Vagina (tissue), 2 donors: ENCODE data around the gene MXD3. TPM values are rescaled to one million over a fixed set of nuclear protein-coding genes. Genes with fewer than 3 reads are reported as not detected.
A peak's percentile ranks its signal among the peaks of the same experiment; 100 is the strongest.

Experiments used
- DNase-seq, 2 donors: peaks; one replicate each; pipeline ENCODE4 v3.0.0-alpha.2; 2017; ENCODE audit errors: extremely low spot score in 2 of 2
- H3K27ac ChIP-seq: fragments of 200-600 bp; sonication (generic); one replicate; pipeline ENCODE4 v1.5.1; 2019
- H3K27me3 ChIP-seq: fragments of 200-600 bp; sonication (generic); one replicate; pipeline ENCODE4 v1.5.1; 2019
- H3K36me3 ChIP-seq, 2 donors: fragments of 200-600 bp; sonication (generic); one replicate each; pipeline ENCODE4 v1.5.1; 2017 to 2019
- H3K4me1 ChIP-seq: fragments of 200-600 bp; sonication (generic); one replicate; pipeline ENCODE4 v1.5.1; 2019
- H3K4me3 ChIP-seq, 2 donors: fragments of 200-600 bp; sonication (generic); 1 replicate in 1 of 2; 2 replicates in 1 of 2; pipeline ENCODE4 v1.5.1; 2016 to 2019
- H3K9me3 ChIP-seq: fragments of 200-600 bp; sonication (generic); one replicate; pipeline ENCODE4 v1.5.1; 2019
- POLR2A ChIP-seq, 2 donors: fragments of 450-650 bp; IDR thresholded peaks; one replicate each; pipeline ENCODE4 v1.6.1; 2017; ENCODE audit warnings: antibody characterized with exemption in 2 of 2, mild to moderate bottlenecking in 2 of 2, moderate library complexity in 2 of 2
- POLR2AphosphoS5 ChIP-seq, 2 donors: sonication (generic); formaldehyde crosslinking; IDR thresholded peaks; one replicate each; pipeline ENCODE4 v1.9.0; 2017; ENCODE audit warnings: antibody characterized with exemption in 2 of 2, mild to moderate bottlenecking in 2 of 2, low read depth in 1 of 2; ENCODE audit not compliant: insufficient read depth in 1 of 2
- intact Hi-C: fragments of 100-400 bp; cut with DNase I; formaldehyde crosslinking; loops from one replicate; pipeline ENCODE4 v1.15.1; 2023
- total RNA-seq: library from RNA; depleted of rRNA; stranded (reverse); fragments of >200 nt; gene quantifications from one replicate; pipeline ENCODE4 v1.2.3, GENCODE V29; 2016
- TF ChIP-seq, protein P1 (sequence below), 3 experiments: fragments of 450-650 bp in 2 of 3; fragments of 200-600 bp in 1 of 3; sonication (generic) in 1 of 3; IDR thresholded peaks; one replicate each; pipeline ENCODE4 v1.5.1; 2017 to 2019; ENCODE audit warnings: antibody characterized with exemption in 3 of 3, mild to moderate bottlenecking in 2 of 3, moderate library complexity in 2 of 3

Gene MXD3
- total RNA-seq, 1 donor from 2014 or later, result 5.4 TPM

DNA sequence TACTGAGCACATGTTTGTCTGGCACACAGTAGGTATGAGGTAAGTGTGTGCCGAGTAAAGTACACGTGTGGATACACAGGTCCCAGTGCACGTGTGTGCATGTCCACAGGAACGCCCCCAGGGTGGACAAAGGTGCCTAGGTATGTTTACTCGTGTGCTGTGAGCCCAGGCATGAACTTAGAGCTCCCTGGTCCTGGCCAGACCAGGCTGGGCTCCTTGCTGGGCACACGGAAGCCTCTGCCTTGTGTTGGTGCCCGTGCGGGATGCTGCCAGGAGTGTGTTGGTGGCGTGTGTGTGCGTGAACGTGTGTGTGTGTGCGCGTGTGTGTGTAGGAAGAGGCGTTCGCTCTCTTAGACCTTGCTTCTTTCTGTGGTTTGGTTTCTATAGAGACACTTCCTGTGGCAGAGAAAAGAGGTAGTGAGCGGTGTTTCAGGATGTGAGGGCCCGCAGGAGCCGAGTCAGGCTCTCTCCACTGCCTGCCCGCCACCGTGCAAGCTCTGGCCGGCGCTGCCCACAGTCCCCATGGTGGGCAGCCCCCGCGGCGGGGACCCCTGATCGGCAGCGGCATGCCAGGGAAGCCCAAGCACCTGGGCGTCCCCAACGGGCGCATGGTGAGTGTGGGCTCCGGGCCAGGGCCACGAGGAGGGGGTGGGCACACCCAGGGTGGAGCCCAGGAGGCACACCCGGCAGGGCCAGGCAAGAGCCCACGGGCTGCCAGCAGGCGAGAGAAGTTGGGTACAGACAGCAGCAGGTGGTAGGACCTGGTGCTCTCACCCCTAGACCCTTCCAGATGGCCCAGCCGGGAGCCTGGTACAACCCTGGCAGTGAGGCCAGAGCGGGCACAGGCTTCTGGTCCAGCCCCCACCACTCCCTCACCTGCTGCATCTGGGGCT, 46.0 kb upstream of the MXD3 start, which contains the start of gene RGS14:
Gene RGS14 (plus strand): TSS at position 466 of the 893 bp plus-strand sequence. CDS start 101 bp downstream, at position 567.
- Histone ChIP-seq H3K4me1 (peaks cover 22% of the 10 kb centered on the region), H3K36me3 (no peaks in the 10 kb centered on the region), H3K27ac (no peak within 1 kb of the TSS), H3K27me3 (no peaks in the 10 kb centered on the region), H3K9me3 (no peaks in the 10 kb centered on the region), H3K4me3 (peak within 1 kb of the TSS; percentile 32 to 45)
- no peak for DNase-seq
- intact Hi-C loops, result no loop called here
- TF ChIP-seq, protein P1, sequence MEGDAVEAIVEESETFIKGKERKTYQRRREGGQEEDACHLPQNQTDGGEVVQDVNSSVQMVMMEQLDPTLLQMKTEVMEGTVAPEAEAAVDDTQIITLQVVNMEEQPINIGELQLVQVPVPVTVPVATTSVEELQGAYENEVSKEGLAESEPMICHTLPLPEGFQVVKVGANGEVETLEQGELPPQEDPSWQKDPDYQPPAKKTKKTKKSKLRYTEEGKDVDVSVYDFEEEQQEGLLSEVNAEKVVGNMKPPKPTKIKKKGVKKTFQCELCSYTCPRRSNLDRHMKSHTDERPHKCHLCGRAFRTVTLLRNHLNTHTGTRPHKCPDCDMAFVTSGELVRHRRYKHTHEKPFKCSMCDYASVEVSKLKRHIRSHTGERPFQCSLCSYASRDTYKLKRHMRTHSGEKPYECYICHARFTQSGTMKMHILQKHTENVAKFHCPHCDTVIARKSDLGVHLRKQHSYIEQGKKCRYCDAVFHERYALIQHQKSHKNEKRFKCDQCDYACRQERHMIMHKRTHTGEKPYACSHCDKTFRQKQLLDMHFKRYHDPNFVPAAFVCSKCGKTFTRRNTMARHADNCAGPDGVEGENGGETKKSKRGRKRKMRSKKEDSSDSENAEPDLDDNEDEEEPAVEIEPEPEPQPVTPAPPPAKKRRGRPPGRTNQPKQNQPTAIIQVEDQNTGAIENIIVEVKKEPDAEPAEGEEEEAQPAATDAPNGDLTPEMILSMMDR (IDR thresholded peaks at IDR 0.05), result no peak
- peak in 1 of 2 donors; percentile 52 for TF ChIP-seq POLR2AphosphoS5 (IDR thresholded peaks at IDR 0.05; ENCODE audit: insufficient read depth in 1 of 2, low read depth in 1 of 2)
- TF ChIP-seq POLR2A (IDR thresholded peaks at IDR 0.05), result no peak

DNA sequence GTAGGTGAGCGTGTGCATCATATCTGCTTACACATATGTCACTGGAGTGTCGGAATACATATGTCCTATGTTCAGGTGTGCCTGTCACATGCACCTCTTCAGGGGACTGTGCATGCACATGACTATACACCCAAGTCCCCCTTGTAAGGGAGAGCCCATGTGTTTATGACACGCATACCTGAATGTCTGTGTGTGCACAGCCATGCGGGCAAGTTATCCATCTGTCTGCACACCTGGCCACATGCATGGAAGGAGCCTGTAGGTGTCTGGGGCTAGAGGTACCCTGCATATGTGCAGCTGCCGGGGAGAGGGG, 45.4 kb upstream of the MXD3 start:
- H3K9me3 ChIP-seq, result no peaks in the 10 kb centered on the region
- DNase-seq, result no peak
- TF ChIP-seq POLR2A (IDR thresholded peaks at IDR 0.05), result no peak
- TF ChIP-seq, protein P1 (IDR thresholded peaks at IDR 0.05), result no peak
- no peak for TF ChIP-seq POLR2AphosphoS5 (IDR thresholded peaks at IDR 0.05; ENCODE audit: insufficient read depth in 1 of 2, low read depth in 1 of 2)
- H3K27me3 ChIP-seq, result no peaks in the 10 kb centered on the region
- intact Hi-C loops, result no loop called here
- H3K4me1 ChIP-seq, result peaks cover 18% of the 10 kb centered on the region
- no peak overlapping the region for H3K4me3 ChIP-seq
- H3K27ac ChIP-seq, result no peak overlapping the region
- H3K36me3 ChIP-seq, result no peaks in the 10 kb centered on the region

DNA sequence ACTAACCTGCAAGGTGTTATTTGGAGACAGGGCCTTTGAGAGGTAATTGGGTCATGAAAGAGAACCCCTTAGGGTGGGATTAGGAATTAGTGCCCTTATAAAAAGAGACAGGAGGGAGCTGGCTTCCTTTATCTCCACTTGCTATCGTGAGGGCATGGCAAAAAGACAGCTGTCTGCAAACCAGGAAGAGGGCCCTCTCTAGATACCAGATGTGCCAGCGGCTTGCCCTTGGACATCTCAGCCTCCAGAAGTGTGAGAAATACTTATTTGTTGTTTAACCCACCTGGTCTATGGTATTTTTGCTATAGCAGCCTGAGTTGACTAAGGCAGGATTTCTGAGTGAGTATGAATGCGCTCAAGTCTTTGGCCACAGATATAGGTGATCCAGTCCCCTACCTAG, 45.0 kb upstream of the MXD3 start:
- Histone ChIP-seq H3K9me3 (no peaks in the 10 kb centered on the region), H3K4me3 (no peak overlapping the region), H3K4me1 (peaks cover 16% of the 10 kb centered on the region), H3K36me3 (no peaks in the 10 kb centered on the region), H3K27ac (no peak overlapping the region), H3K27me3 (no peaks in the 10 kb centered on the region)
- intact Hi-C loops, result no loop called here
- TF ChIP-seq POLR2AphosphoS5 (IDR thresholded peaks at IDR 0.05; ENCODE audit: insufficient read depth in 1 of 2, low read depth in 1 of 2) (no peak), POLR2A (IDR thresholded peaks at IDR 0.05) (no peak)
- TF ChIP-seq, protein P1 (IDR thresholded peaks at IDR 0.05), result no peak
- no peak for DNase-seq

DNA sequence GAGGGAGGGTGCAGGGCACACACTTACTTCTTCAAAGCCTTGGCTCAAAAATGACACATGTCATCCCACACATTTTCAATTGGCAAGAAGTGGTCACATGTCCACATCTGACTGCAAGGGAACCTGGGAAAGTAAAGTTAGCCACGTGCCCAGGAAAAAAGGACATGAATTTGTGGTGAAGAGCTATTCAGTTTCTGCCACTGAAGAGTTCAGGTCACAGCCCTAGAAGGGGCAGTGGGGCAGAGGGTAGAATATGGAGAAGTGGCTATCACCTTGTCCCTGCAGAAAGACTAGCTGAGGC, 44.1 kb upstream of the MXD3 start:
- intact Hi-C loops, result no loop called here

More for the DNA sequence above, 44.1 kb upstream of the MXD3 start:
- TF ChIP-seq POLR2A (IDR thresholded peaks at IDR 0.05), result no peak
- no peak for TF ChIP-seq POLR2AphosphoS5 (IDR thresholded peaks at IDR 0.05; ENCODE audit: insufficient read depth in 1 of 2, low read depth in 1 of 2)
- TF ChIP-seq, protein P1 (IDR thresholded peaks at IDR 0.05), result no peak
- no peak overlapping the region for H3K27ac ChIP-seq
- H3K4me1 ChIP-seq, result peaks cover 16% of the 10 kb centered on the region
- DNase-seq, result no peak
- H3K36me3 ChIP-seq, result no peaks in the 10 kb centered on the region
- no peaks in the 10 kb centered on the region for H3K9me3 ChIP-seq
- H3K27me3 ChIP-seq, result no peaks in the 10 kb centered on the region
- no peak overlapping the region for H3K4me3 ChIP-seq
